NCI-H2029 treated with DMSO at 0.1 percent for 48 hours (cell line): Measurements from ENCODE around the gene SOHLH1.

Source experiments
- DNase-seq: peaks from one replicate; lab custom pipeline; 2025; lab: John Stamatoyannopoulos, UW

SOHLH1 gene

DNA sequence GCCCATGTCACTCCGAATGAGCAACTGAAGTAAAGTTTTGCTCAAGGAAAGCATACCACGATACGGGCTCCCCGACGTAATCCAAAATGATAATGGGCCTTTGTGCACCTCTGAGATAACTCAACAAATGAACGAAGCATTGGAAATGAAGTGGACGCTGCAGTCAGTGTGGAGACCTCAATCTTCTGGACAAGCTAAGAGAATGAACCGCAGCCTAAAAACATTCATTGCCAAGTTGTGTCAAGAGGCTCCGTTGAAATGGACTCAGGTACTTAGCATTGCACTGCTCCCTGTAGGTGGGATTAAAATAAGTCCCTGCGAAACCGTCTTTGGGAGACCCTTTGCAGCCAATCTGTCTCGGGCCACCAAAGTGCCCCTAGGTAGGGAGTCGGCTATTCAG lies 40.0 kb downstream of the SOHLH1 start:
- DNase-seq: no peak

- no peak for DNase-seq
These were observed 41.9 kb downstream of the SOHLH1 start for GRCh38 chr9:135657416-135657815.

DNA sequence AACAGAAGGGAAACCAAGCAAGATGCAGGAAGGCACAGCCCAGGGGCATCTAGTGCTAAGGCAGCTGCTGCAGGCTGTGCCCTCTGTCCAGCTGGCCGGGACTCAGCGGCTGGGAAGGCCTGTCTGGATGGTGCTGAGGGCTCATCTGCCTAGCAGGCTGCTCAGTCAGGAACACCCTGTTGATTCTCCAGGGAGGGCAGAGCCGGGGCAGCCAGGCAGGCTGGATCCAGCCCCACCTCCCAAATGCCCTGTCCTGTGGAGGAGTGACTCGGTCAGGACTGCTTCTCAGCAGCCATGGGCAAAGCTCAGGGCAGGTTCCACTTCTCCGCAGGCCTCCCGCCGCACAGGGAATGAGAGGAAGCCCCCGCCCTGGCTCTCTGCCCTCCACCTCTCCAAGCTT lies 44.0 kb downstream of the SOHLH1 start:
- DNase-seq: no peak

DNA sequence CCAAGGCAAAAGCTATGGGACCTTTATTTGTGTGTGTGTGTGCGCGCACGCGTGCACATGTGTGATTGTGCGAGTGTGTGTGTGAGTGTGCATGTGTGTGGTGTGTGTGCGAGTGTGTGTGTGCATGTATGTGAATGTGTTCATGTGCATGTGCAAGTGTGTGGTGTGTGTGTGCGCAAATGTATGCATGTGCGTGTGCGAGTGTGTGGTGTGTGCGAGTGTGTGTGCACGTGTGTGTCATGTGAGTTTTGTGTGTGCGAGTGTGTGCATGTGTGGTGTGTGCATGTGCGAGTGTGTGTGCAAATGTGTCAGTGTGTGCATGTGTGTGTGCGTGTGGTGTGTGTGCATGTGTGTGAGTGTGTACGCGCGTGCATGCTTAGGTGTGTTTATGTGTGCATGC lies 48.9 kb downstream of the SOHLH1 start:
- no peak for DNase-seq

GRCh38 chr9:135649508-135649907 lies 49.8 kb downstream of the SOHLH1 start:
- no peak for DNase-seq

GRCh38 chr9:135648494-135649410 lies 50.5 kb downstream of the SOHLH1 start:
- DNase-seq: no peak

DNA sequence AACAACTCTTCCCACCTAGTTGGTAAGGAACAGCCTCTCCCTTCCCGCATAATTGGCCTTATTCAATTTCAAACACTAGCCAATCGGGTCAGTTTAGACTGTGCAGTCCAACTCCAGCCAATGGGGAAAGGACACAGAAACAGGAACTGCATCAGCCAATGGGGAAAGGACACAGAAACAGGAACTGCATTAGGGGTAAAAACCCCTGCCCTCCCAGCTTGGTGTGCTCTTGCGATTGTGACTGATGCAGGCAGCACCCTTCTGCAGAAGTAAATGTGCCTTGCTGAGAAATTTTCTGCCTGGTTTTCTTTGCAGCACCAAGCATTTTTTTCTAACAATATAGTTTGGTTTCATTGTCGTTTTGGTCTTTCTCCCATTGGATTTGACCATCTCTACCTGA lies 51.4 kb downstream of the SOHLH1 start:
- DNase-seq: no peak

DNA sequence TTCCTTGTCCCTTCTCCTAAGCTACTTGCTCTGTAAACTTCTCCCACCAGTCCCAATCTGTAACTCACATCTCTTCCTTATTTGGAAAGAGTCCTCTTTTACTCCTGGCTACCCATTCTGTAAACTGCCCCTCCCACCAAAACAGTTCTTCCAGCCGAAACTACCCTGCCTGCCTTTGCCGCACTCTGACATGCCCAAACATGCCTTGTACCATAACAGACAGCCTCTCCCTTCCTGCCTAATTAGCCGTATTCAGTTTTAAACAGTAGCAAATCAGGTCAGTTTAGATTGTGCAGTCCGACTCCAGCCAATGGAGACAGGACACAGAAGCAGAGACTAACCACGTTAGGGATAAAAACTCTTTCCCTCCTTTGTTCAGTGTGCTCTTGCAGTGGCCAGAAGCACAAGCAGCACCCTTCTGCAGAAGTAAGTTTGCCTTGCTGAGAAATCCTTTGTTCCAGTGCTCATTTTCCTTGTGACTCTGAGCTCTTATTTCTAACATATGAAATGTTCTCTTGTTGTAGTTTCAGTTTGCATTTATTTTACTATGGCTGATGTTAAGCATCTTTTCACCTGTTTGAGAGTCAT lies 54.6 kb downstream of the SOHLH1 start:
- DNase-seq: no peak
